NOMO-1 (cell line): Measurements from ENCODE around the gene TTC39B.

Experiments
- DNase-seq, 2 experiments: peaks; one replicate each; lab custom pipeline; 2025; ENCODE audit not compliant: unreplicated experiment in 2 of 2; lab: John Stamatoyannopoulos, UW

Gene TTC39B

DNA sequence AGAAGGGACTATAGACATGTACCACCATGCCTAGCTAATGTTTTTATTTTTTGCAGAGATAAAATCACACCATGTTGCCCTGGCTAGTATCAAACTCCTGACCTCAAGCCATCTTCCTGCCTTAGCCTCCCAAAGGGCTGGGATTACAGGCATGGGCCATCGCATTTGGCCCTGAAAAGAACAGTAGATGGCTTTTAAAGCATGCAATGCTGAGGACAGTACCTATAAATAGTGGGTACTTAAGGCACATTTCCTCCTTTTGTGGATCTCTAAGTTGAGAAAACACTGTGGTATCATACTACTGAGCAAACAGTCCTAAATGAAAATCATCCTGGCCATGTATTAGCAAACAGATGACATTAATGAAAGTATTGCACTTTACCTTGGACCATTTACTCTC, 119.4 kb downstream of the TTC39B start:
- no peak for DNase-seq

DNA sequence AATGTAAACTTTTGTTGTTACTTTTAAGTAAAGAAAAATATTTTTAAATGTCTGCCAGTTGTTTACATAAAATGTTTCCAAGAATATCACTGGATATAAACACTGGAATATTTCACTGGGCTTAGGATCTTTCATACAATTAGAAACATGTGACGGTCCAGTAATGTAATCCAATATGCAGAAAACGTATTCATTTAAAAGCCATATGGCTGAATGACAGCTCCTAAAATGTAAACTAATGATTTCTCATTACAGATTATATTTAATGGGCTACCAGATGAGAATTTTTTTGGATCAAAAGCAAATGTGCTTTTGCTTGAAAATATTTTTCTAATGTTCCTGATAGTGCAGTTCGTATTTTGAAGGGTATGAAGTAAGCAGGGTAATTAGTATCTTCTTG, 124.3 kb downstream of the TTC39B start:
- no peak for DNase-seq

DNA sequence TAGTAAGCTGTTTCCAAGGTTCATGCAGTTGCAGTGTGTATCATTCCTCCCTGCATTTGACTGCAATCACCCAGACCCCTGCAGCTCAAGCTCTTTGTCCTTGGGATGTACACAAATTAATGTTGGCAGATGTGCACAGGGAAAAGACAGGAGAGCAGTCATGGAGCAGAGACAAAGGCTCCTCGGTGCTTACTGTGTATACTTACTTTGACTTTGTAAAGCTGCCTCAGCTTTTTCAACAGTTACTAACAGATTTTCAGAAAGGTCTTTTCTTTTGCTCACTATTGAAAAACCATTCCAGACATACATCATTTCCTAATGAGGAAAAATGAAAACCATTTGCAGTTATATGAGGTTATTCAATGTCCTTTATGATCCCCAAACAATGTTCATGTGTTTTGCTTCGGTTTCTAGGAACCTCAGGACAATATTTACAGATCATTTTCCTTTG, 124.9 kb downstream of the TTC39B start:
- no peak for DNase-seq

DNA sequence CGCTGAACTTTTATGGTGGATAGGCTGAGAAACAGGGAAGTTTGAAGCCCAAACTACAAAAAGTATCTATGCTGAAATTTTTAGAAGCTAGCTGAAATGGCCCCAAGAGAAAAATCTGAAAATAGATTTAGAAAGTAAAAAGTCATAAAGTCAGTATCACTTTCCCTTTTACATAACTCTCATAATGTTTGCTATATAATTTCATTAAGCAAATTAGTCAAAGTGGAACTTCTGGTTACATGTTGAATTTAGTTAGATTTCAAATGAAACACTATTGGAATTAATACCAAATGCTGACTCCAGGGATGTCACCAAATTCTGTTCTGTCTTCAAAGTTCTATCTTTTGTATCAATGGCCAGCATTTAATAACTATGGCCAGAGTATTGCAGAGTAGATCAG, 126.9 kb downstream of the TTC39B start:
- DNase-seq = no peak

DNA sequence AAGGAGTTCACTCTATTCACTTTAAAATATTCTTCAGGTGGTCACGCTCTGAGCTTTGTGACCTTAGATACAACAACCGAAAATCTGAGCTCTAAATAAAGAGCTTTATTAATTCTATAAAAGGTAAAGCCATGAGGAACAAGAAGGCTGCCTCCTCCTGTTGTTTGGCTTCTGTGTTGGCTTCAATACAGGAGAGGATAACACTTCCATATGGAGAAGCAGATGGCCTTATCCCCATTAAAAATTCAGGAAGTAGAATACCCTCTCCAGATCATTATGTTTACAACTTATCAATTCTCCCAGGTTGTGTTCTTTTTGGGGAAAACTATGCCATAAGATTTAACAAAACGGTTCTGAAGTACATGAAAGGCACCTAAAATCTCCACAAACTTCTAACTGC, 128.4 kb downstream of the TTC39B start:
- no peak for DNase-seq

DNA sequence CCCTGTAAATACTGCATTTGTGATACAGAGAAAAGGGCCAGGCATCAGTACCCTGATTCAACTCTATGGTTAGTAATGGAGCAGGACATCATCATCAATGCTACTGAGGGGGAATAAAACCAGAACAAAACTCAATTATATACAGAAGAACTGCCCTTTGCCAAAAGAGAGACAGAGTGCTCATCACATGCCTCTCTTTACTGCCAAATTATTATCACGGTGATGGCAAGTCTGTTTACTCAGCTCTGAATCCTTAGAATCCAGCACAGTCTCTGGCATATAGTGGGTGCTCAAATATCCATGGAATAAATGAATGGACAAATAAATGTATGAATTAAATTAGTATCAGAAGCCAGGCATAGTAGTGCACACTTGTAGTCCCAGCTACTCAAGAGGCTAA, 130.2 kb downstream of the TTC39B start:
- DNase-seq = no peak

DNA sequence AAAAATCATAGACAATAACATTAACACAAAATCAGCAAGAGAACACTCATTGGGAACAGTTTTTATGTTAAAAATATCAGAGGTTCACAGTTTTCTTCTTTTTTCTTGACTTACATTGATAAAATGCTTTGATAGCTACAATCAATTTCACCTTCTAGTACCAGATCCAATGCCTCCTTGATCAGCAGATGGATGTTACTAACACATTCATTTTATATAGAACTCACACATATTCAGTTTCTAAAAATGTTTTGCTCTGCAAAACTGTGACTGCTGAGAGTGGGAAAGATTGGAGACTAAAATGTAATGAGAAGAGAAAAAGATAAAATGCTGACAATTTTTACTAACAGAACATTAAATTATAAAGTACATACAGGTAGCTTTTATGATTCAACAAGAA, 143.1 kb downstream of the TTC39B start:
- DNase-seq = no peak

DNA sequence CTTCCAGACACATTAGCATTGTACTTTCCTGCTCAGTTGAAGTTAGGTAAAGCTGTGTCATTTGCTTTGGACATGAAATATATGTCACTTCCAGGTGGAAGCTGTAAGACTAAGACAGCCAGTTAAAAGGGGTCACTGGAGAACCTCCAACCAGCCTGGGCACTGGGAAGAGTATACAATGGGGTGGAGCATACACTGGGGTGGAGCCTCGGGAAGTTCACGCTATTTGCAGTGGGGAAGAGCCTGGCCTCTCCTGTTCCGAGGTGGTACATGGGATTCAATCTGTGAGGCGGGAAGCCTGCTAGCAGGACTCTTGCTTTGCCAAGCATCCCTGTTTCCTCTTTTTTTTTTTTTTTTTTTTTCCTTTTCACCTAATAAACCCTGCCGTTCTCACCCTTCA, 145.3 kb downstream of the TTC39B start:
- no peak for DNase-seq

DNA sequence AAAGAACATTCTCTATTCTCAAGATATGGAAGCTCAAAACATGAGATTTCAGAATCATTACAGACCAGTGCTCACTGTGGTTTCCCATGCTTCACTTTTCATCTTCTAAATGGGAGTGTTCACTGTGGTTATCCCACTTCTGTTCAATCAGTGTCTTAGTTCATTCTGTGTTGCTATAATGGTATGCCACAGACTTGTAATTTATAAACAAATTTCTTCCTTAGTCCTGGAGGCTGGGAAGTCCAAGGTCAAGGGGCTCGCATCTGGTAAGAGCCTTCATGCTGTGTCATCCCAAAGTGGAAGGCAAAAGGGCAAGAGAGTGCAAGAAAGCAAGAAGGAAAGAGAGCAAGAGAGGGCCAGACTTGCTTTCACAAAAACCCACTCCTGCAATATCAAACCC, 146.3 kb downstream of the TTC39B start:
- no peak for DNase-seq

DNA sequence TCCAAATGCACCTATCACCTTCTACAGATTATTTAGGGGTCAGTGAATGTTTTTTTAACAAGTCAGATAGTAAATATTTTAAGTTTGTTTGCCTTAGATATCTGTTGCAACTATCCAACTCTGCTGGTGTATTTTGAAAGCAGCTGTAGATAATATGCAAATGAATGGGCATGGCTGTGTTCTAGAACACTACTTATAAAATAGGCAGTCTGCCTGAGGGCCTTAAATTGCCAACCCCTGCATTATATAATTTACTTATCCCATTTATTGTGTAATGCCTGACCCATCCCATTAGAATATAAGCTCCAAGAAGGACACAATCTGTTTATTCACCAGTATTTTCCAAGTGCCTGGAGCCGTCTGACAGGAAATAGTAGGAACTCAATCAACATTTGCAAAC, 149.0 kb downstream of the TTC39B start:
- DNase-seq = no peak

DNA sequence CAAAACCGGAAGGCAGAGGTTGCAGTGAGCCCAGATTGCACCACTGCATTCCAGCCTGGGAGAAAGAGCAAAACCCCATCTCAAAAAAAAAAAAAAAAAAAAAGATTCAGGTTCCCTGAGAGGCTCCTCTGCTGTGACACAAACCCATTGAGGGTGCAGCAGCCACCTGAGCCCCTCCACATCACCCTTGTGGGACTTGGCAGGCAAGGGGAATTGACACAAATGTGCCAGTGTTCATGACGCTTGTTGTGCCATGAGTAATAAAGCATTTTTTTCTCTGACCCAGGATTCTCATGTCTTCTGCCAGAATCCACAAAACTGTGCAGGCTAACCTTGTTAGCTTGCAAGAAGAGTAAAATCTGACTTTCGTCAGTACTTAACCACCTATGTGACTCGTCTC, 149.6 kb downstream of the TTC39B start:
- no peak for DNase-seq

DNA sequence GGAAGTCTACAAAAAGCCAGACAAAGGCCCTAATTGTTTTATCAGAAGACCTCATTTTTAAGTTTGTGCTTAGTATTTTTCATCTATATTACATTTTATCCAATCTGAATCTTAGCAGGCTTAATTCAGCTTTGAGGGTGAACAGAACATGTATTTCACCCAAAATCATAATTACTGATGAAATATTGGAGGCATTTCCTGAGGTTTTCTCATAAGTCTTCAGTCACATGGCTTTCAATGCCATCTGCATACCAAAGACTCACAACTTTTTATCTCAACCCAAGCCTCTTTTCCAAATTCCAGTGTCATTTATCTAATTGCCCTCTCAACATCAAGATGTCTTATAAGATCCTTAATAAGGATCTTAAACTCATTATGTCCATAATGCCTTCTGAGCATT, 150.8 kb downstream of the TTC39B start:
- DNase-seq = no peak

DNA sequence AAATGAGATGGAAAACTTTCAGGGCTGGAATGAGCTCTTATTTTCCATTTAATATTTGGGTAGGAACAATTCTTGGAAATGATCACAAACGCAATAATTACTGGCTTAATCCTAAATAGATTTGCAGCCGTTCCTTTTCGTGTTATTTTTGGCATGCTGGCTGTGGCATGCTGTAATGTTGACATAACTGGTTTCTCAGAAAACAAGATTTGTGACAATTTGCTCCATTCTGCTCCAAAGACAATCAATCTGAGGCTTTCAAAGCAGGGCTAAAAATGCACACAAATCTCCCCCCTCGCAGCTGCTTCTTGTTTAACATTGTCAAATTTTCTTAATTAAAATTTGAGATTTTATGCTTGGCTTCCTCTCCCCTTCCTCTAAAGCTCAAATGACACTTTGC, 151.2 kb downstream of the TTC39B start:
- DNase-seq = no peak

DNA sequence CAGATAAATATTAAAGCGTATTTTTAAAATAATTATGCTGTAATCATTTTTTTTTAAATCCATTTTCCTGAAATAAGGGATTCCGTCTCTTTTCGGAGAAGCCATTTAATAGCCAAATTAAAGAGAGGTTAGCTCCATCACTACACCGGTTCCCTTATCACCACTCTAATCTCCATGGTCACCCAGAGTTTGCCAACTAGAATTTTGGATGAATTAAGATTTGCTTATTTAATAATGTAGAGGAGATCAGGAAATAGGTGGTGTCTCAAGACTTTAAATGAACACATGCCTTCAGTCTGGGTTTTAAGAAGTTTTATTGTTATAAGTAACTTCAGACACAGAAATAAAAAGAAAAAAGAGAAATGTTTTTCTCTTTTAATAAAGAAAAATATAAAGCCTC, 151.7 kb downstream of the TTC39B start:
- DNase-seq = no peak

DNA sequence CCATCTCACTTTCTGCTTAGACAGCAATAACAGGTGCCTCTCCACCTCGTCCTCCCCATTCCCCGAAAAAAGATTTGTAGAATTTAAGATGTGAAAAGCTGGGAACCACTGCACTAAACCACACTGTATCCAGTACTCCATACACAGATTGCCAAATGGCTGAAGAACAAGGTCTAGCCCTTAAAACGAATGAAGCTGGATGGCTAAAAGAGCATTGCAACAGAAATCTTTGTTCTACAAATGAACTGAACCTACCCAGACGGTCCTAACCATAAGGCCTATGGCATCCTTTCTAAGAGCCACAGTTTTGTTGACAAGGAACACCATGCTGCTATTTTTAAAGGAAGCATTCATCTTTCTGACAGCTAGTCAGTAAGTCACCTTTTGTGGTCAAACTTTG, 152.3 kb downstream of the TTC39B start:
- no peak for DNase-seq

DNA sequence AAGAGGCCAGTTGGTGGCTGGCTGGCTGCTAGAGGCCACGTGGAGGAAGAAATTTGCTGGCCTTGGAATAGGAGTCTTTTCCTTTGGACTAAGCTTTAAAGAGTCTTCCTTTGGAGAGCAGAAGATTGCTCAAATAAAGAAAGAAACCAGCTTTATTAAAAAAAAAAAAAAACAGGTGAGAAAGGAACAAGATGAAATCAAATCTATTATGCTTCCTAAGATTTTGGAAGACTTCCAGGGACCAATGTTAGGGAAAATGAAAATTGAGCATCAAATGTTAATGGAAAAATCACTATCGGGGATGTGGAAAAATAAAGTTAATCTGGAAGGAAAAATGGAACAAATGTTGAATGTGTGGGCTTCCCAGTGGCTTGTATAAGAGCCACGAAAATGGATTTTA, 153.1 kb downstream of the TTC39B start:
- DNase-seq = no peak

DNA sequence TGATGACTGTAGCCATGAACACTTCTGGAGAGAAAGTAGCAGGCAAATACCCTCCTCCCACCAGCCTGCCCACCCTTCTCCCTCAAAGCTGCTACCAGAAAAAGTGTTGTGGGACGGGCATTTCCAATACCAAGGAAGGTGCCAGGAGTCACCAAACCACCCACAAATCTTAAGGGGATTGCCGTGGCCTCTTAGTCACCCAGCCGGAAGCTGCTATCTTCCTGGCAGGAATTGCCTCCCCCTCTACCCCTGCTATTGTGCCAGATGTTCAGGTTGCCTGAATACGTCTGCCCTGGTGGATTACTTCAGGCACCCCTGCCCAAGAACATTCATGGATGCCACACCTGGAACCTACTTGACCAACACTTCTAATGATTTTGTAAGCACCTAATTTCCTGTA, 156.1 kb downstream of the TTC39B start:
- DNase-seq = no peak

DNA sequence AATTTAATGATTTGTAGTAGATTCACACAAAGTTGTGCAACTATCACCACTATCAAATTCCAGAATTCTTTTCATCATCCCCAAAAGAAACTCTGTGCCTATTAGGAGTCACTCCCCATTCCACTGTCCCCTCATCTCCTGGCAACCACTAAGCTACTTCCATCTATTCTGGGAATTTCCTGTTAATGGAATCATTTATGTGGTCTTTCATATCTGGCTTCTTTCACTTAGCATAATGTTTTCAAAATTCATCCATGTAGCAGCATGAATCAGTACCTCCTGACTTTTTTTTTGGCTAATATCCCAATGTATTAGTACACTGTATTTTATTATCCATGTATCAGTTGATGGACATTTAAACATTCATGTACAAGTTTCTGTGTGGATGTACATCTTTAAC, 157.6 kb downstream of the TTC39B start:
- no peak for DNase-seq

DNA sequence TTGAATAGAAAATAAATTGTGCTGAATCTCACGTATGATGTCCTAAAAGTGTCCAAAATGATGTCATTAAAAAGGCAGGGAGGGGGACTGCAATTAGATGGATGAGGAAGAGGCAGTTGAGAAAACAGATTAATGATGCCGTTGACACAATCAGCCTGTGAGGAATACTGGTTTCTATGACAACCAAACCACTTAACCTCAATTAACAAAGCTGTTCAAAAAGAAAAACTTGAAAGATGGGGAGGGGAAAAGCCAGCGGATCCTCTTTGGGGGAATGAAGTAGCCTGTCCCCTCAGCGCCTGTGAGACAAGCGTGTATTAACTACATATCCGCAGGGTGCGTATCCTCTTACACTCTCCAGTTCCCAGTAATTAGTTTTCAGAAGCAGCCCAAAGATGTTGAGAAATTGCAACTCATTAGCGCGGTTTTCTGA, 160.7 kb downstream of the TTC39B start:
- DNase-seq = peak in 1 of 2 experiments; percentile 17

DNA sequence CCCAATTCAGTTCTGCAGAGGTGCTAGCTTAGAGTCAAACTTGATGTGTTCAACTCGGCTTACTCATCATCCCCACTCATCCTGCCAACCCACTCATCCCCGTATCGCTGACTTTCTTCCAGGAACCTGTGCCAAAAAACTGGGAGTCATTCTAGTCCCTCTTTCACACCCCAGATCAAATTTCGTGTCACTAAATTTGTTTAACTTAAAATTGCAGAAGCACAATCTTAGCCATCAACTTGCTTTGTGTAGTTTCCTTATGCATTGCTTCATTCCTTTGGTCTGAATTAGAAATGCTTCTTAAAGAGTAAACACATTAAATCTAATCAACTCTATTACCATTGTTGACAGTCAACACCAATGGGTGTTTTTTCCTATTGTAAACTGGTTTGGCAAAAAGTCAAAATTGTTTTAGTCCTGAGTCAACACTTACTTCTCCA, 162.4 kb downstream of the TTC39B start:
- DNase-seq = no peak

DNA sequence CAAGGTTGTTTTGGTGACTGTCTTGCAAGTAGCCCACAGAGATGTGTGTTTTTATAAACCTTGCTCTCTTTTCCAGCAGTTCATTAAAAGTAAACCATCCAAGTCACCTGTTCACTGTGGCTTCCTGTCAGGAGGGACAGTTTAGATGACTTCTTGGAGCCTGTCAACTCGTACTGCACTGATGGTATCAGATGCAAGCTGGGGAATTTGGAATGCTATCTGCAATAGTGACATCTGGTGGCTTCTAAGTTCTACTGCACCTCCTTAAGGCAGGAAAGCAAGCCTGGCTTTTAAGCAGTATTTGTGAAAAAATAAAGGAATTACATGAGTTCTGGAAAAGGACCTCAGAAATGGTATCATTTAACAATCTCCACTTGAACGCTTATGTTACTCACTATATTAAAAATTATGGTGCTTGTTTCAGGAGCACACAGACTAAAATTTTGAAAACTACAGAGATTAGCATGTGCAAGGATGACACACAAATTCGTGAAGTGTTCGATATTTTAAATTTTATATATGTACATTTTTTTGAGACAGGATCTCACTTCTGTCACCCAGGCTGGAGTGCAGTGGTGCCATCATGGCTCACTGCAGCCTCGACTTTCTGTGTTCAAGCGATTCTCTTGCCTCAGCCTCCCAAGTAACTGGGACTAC, 164.0 kb downstream of the TTC39B start:
- peak in 1 of 2 experiments; percentile 24 for DNase-seq

DNA sequence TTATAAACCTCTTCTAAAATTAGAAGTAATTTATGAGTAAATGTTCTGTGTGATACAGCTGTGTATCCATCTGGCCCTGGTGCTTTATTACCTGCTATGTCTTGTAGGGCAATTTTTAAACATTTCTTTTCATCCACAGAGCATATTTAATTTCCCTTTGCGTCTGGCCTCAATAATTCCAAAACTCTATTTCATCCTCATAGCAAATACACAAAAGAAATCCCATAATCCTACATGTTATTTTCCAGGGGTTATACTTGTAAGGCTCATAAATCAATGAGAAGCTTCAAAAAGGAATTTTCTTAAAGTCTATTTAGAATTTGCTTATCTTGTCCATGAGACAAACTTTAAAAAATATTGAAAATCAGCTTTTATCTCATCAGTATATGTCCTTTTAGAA, 167.0 kb downstream of the TTC39B start:
- DNase-seq = no peak

DNA sequence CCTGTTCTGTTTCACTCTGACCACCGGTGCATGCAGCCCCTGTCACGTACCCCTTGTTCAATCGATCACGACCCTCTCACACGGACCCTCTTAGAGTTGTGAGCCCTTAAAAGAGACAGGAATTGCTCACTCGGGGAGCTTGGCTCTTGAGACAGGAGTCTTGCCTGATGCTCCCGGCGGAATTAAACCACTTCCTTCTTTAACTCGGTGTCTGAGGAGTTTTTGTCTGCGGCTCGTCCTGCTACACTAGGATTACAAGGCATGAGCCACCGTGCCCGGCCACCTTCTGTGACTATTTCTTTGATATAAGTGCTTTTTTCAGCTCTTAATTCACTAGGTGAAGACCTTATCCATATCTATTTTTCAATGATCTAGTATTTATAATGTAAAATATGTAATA, 167.5 kb downstream of the TTC39B start:
- no peak for DNase-seq
